A673 (cell line): ENCODE measurements around the gene GPR152. TPM values are rescaled to one million over a fixed set of nuclear protein-coding genes. Genes with fewer than 3 reads are reported as not detected.
A peak's percentile ranks its signal among the peaks of the same experiment; 100 is the strongest.

Experiments used
- BruUV-seq: library from RNA; stranded (reverse); fragments of 400-500 nt; replicated peaks from 2 replicates; lab custom pipeline; 2021; lab: Mats Ljungman, UMichigan
- CTCF ChIA-PET: fragments of 300-600 bp; sonication (Branson Sonifier 250); formaldehyde crosslinking; loops from one replicate; lab custom pipeline; 2022; ENCODE audit warnings: antibody characterized with exemption; lab: Charles Lee
- POLR2A ChIA-PET: fragments of 300-600 bp; sonication (Branson Sonifier 250); formaldehyde crosslinking; loops from one replicate; lab custom pipeline; 2022; ENCODE audit warnings: antibody characterized with exemption; ENCODE audit not compliant: low non-redundant PET; lab: Charles Lee
- DNase-seq: peaks from one replicate; pipeline ENCODE4 v3.0.0-alpha.2; 2015; ENCODE audit warnings: low spot score
- H3K27ac ChIP-seq: fragments of 200-600 bp; sonication (generic); 2 replicates; pipeline ENCODE4 v1.5.1; 2016; ENCODE audit warnings: mixed run types, low read depth, mild to moderate bottlenecking, mixed read lengths, antibody characterized with exemption, low read length; ENCODE audit not compliant: poor library complexity, severe bottlenecking
- H3K27me3 ChIP-seq: fragments of 200-600 bp; sonication (generic); replicated peaks from 2 replicates; pipeline ENCODE4 v1.6.1; 2017; ENCODE audit warnings: mixed run types, low read depth, mild to moderate bottlenecking, mixed read lengths, antibody characterized with exemption, low read length; ENCODE audit not compliant: insufficient read depth, poor library complexity
- H3K36me3 ChIP-seq: fragments of 200-600 bp; sonication (generic); 2 replicates; pipeline ENCODE4 v1.6.1; 2016; ENCODE audit warnings: mixed run types, mild to moderate bottlenecking, mixed read lengths, antibody characterized with exemption, low read length; ENCODE audit not compliant: insufficient read depth, poor library complexity, severe bottlenecking
- H3K4me1 ChIP-seq: fragments of 200-600 bp; sonication (generic); 2 replicates; pipeline ENCODE4 v1.6.1; 2017; ENCODE audit warnings: mixed run types, mild to moderate bottlenecking, mixed read lengths, antibody characterized with exemption, low read length; ENCODE audit not compliant: insufficient read depth, poor library complexity, severe bottlenecking
- H3K4me3 ChIP-seq: fragments of 200-600 bp; sonication (generic); 2 replicates; pipeline ENCODE4 v1.5.1; 2016; ENCODE audit warnings: low read depth, mixed run types, mild to moderate bottlenecking, mixed read lengths, low read length; ENCODE audit not compliant: poor library complexity, severe bottlenecking
- H3K9me3 ChIP-seq: fragments of 200-600 bp; sonication (generic); 2 replicates; pipeline ENCODE4 v1.6.1; 2016; ENCODE audit warnings: mixed run types, low read depth, mild to moderate bottlenecking, mixed read lengths, antibody characterized with exemption, low read length; ENCODE audit not compliant: poor library complexity, severe bottlenecking
- CTCF ChIP-seq: fragments of 300-800, 200-600 bp; sonication (generic); conservative IDR thresholded peaks from 2 replicates; pipeline ENCODE4 v1.5.1; 2017; ENCODE audit warnings: low read depth, mild to moderate bottlenecking, antibody characterized with exemption, low read length, moderate library complexity, mixed read lengths
- EZH2 ChIP-seq: fragments of 200-600 bp; sonication (generic); IDR thresholded peaks from 2 replicates; pipeline ENCODE4 v1.6.1; 2017; ENCODE audit warnings: borderline replicate concordance, low read depth, mild to moderate bottlenecking, mixed read lengths, antibody characterized with exemption, low read length; ENCODE audit not compliant: poor library complexity, severe bottlenecking
- intact Hi-C: fragments of 100-400 bp; cut with micrococcal nuclease; formaldehyde crosslinking; loops from one replicate; pipeline ENCODE4 v1.10.0; 2022; ENCODE audit not compliant: unreplicated experiment
- total RNA-seq: library from RNA; stranded (reverse); gene quantifications from 2 replicates; pipeline ENCODE4 v1.2.3, GENCODE V29; 2021

The GPR152 gene
- total RNA-seq, 1 experiment from 2014 or later = not detected

- DNase-seq = peak; percentile 43
- Histone ChIP-seq H3K36me3 (peaks cover 37% of the 10 kb centered on the region), H3K4me3 (no peak overlapping the region), H3K27me3 (no peaks in the 10 kb centered on the region), H3K4me1 (no peaks in the 10 kb centered on the region), H3K27ac (no peak overlapping the region), H3K9me3 (no peaks in the 10 kb centered on the region)
- TF ChIP-seq CTCF (no peak), EZH2 (no peak)
- no TSS peak for BruUV-seq
- intact Hi-C loops = no loop called here
- POLR2A ChIA-PET = no interaction called here
- CTCF ChIA-PET = no interaction called here
Observed at GRCh38 chr11:67492801-67493547, 40.4 kb upstream of the GPR152 start.

- Histone ChIP-seq H3K4me1 (no peaks in the 10 kb centered on the region), H3K9me3 (no peaks in the 10 kb centered on the region), H3K36me3 (peaks cover 37% of the 10 kb centered on the region), H3K4me3 (no peak overlapping the region), H3K27me3 (no peaks in the 10 kb centered on the region), H3K27ac (no peak overlapping the region)
- BruUV-seq = no TSS peak
- TF ChIP-seq CTCF (no peak), EZH2 (no peak)
- intact Hi-C loops = no loop called here
- CTCF ChIA-PET = no interaction called here
- POLR2A ChIA-PET = no interaction called here
- no peak for DNase-seq
Observed at GRCh38 chr11:67492069-67492727, 39.7 kb upstream of the GPR152 start.

GRCh38 chr11:67491276-67492068 is 38.9 kb upstream of the GPR152 start:
- BruUV-seq = no TSS peak
- peaks cover 37% of the 10 kb centered on the region for H3K36me3 ChIP-seq

More at GRCh38 chr11:67491276-67492068, 38.9 kb upstream of the GPR152 start:
- no peaks in the 10 kb centered on the region for H3K4me1 ChIP-seq
- intact Hi-C loops = no loop called here
- H3K27me3 ChIP-seq = no peaks in the 10 kb centered on the region
- ChIA-PET CTCF (no interaction called here), POLR2A (interaction anchor here (0.6 kb wide), 1 partner anchor 145 kb away, joined by 4 read pairs; no protein-coding TSS in a partner anchor)
- TF ChIP-seq EZH2 (no peak), CTCF (no peak)
- DNase-seq = no peak
- H3K27ac ChIP-seq = peak overlapping the region; percentile 23
- no peak overlapping the region for H3K4me3 ChIP-seq
- no peaks in the 10 kb centered on the region for H3K9me3 ChIP-seq
